OCI-LY7 (cell line): Measurements from ENCODE around the gene PIBF1. TPM values are rescaled to one million over a fixed set of nuclear protein-coding genes. Genes with fewer than 3 reads are reported as not detected.

Experiments
- BruUV-seq: library from RNA; stranded (reverse); fragments of 400-500 nt; replicated peaks from 2 replicates; lab custom pipeline; 2021; lab: Mats Ljungman, UMichigan
- CTCF ChIA-PET: fragments of 300-600 bp; sonication (Branson Sonifier 250); formaldehyde crosslinking; loops from one replicate; lab custom pipeline; 2022; ENCODE audit warnings: antibody characterized with exemption; ENCODE audit not compliant: unreplicated experiment; lab: Charles Lee
- POLR2A ChIA-PET: fragments of 300-600 bp; sonication (Branson Sonifier 250); formaldehyde crosslinking; loops from one replicate; lab custom pipeline; 2022; ENCODE audit warnings: antibody characterized with exemption; lab: Charles Lee
- DNase-seq: peaks from one replicate; pipeline ENCODE4 v3.0.0-alpha.2; 2015; ENCODE audit warnings: low spot score
- H2AFZ ChIP-seq: fragments of 200-600 bp; sonication (generic), shearing (Covaris generic); 2 replicates; pipeline ENCODE4 v1.6.1; 2014; ENCODE audit warnings: mild to moderate bottlenecking, antibody characterized with exemption, low read length, moderate library complexity
- H3K27ac ChIP-seq: fragments of 200-600 bp; sonication (generic); 2 replicates; pipeline ENCODE4 v1.5.1; 2014; ENCODE audit warnings: mixed run types, low read depth, mild to moderate bottlenecking, moderate library complexity, low read length, inconsistent platforms; ENCODE audit not compliant: poor library complexity, severe bottlenecking
- H3K36me3 ChIP-seq: fragments of 200-600 bp; sonication (generic); 2 replicates; pipeline ENCODE4 v1.6.1; 2014; ENCODE audit warnings: mild to moderate bottlenecking, antibody characterized with exemption, low read length, moderate library complexity, mixed read lengths; ENCODE audit not compliant: insufficient read depth
- H3K4me1 ChIP-seq: fragments of 200-600 bp; sonication (generic); 2 replicates; pipeline ENCODE4 v1.5.1; 2014; ENCODE audit warnings: mild to moderate bottlenecking, low read length; ENCODE audit not compliant: insufficient read depth, poor library complexity, severe bottlenecking
- H3K4me2 ChIP-seq: fragments of 200-600 bp; sonication (generic); 2 replicates; pipeline ENCODE4 v1.6.1; 2014; ENCODE audit warnings: mild to moderate bottlenecking, low read length
- H3K4me3 ChIP-seq: fragments of 200-600 bp; sonication (generic); 2 replicates; pipeline ENCODE4 v1.5.1; 2014; ENCODE audit warnings: mild to moderate bottlenecking, low read depth, low read length; ENCODE audit not compliant: poor library complexity, severe bottlenecking
- H3K79me2 ChIP-seq: fragments of 200-600 bp; sonication (generic); 2 replicates; pipeline ENCODE4 v1.6.1; 2016; ENCODE audit warnings: low read depth, mild to moderate bottlenecking, low read length, moderate library complexity, mixed read lengths; ENCODE audit not compliant: insufficient read depth
- H3K9me2 ChIP-seq: fragments of 200-600 bp; sonication (generic); 2 replicates; pipeline ENCODE4 v1.6.1; 2016; ENCODE audit warnings: mild to moderate bottlenecking, low read length, mixed read lengths; ENCODE audit not compliant: insufficient read depth
- H3K9me3 ChIP-seq: fragments of 200-600 bp; sonication (generic); 2 replicates; pipeline ENCODE4 v1.6.1; 2014; ENCODE audit warnings: mild to moderate bottlenecking, mixed run types, low read length, mixed read lengths
- H4K20me1 ChIP-seq: fragments of 200-600 bp; sonication (generic); 2 replicates; pipeline ENCODE4 v1.6.1; 2014; ENCODE audit warnings: mild to moderate bottlenecking, antibody characterized with exemption, low read length, moderate library complexity, mixed read lengths; ENCODE audit not compliant: insufficient read depth
- CTCF ChIP-seq: fragments of 200-600 bp; sonication (generic); conservative IDR thresholded peaks from 2 replicates; pipeline ENCODE4 v1.5.1; 2014; ENCODE audit warnings: mild to moderate bottlenecking, antibody characterized with exemption, low read length, moderate library complexity, mixed read lengths
- EZH2phosphoT487 ChIP-seq: fragments of 200-600 bp; sonication (generic); IDR thresholded peaks from 2 replicates; pipeline ENCODE4 v1.6.1; 2018; ENCODE audit warnings: low read depth, borderline replicate concordance, mild to moderate bottlenecking, mixed run types, antibody characterized with exemption, low read length, moderate library complexity, mixed read lengths
- intact Hi-C: fragments of 100-400 bp; cut with micrococcal nuclease; formaldehyde crosslinking; loops from one replicate; pipeline ENCODE4 v1.10.0; 2022; ENCODE audit not compliant: unreplicated experiment
- total RNA-seq, 2 experiments: library from RNA; depleted of rRNA in 1 of 2; stranded (reverse); fragments of >200 nt in 1 of 2; shearing (Covaris generic) in 1 of 2; gene quantifications; 2 replicates each; pipeline ENCODE4 v1.2.3, GENCODE V29; 2014 to 2022

The PIBF1 gene
- total RNA-seq, 2 experiments from 2014 or later, result 23.2 to 33.7 TPM

DNA sequence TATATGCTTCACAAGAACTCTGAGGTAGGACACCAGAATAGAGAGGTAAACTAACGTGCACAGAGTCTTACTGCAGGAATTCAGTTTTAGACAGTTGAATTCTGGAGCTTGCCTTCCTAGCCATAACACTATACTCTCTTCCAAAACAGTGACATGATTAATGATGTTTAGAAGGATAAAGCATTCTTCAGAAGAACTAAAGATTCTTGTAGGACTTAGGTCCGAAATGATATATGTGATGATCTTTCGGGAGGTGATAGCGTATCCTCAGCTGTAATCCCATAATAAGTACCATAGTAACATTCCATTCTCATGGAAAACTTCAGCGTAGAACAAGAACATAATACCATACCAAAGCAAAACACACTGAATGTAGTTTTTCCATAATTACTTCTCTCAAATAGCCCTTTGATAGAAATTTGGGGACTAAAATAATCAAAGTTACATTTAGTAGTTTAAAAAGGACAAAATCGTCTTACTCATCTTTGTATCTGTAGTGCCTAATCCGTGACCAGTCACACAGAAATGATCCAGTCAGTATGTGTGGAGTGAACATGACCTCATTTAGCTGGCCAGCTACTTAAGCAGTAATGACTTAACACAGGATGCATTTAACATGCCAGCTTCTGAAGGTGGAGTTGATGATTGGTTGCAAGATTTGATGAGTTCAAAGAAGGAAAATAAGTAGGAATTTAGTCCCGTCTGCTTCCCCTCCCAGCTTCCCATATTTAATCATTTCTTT lies 38.4 kb downstream of the PIBF1 start:
- no peak for TF ChIP-seq EZH2phosphoT487
- TF ChIP-seq CTCF, result no peak
- no peak for DNase-seq
- no peak overlapping the region for H2AFZ ChIP-seq
- no peak overlapping the region for H3K4me3 ChIP-seq
- POLR2A ChIA-PET, result no interaction called here
- H3K9me2 ChIP-seq, result no peaks in the 10 kb centered on the region
- no peaks in the 10 kb centered on the region for H3K4me1 ChIP-seq
- CTCF ChIA-PET, result no interaction called here
- no peaks in the 10 kb centered on the region for H4K20me1 ChIP-seq
- no peaks in the 10 kb centered on the region for H3K79me2 ChIP-seq
- H3K27ac ChIP-seq, result no peak overlapping the region
- H3K9me3 ChIP-seq, result no peaks in the 10 kb centered on the region
- H3K4me2 ChIP-seq, result no peak overlapping the region
- BruUV-seq, result no TSS peak
- H3K36me3 ChIP-seq, result peaks cover 45% of the 10 kb centered on the region
- intact Hi-C loops, result no loop called here

DNA sequence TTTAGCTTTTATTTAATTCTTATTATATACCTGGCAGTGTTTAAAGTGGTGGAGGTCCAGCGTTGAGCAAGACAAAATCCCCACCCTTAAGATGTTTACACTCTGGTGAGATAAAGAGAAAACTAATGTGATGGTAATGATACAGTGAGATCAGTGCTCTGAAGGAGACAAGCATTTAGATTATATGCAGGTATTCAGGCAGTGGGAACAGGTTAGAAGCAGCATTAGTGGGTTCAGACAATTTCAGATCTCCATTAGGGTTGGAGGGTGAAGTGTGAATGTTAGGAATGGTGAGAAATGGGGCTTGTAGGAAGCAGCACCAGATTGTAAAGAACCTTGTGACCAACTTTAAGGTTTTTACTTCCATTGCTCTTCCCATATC lies 39.0 kb downstream of the PIBF1 start:
- POLR2A ChIA-PET, result no interaction called here
- CTCF ChIA-PET, result no interaction called here

More for the DNA sequence above, 39.0 kb downstream of the PIBF1 start:
- H3K4me3 ChIP-seq, result no peak overlapping the region
- H3K27ac ChIP-seq, result no peak overlapping the region
- H3K79me2 ChIP-seq, result no peaks in the 10 kb centered on the region
- no peak overlapping the region for H3K4me2 ChIP-seq
- DNase-seq, result no peak
- no peak overlapping the region for H2AFZ ChIP-seq
- no peaks in the 10 kb centered on the region for H3K9me2 ChIP-seq
- no TSS peak for BruUV-seq
- no peaks in the 10 kb centered on the region for H4K20me1 ChIP-seq
- no peaks in the 10 kb centered on the region for H3K9me3 ChIP-seq
- intact Hi-C loops, result no loop called here
- TF ChIP-seq EZH2phosphoT487 (no peak), CTCF (no peak)
- H3K36me3 ChIP-seq, result peaks cover 49% of the 10 kb centered on the region
- no peaks in the 10 kb centered on the region for H3K4me1 ChIP-seq
